Upper lobe of left lung (tissue), 6 donors: ENCODE measurements around the gene ORC4. TPM values are rescaled to one million over a fixed set of nuclear protein-coding genes. Genes with fewer than 3 reads are reported as not detected.

Experiments used
- ATAC-seq, 2 donors: fragments of 200-7000 bp; cut with Tn5 transposase; one replicate each; pipeline ENCODE4 v1.9.1; 2022; ENCODE audit warnings: mild to moderate bottlenecking in 2 of 2, moderate library complexity in 2 of 2; ENCODE audit not compliant: low FRiP score in 2 of 2
- DNase-seq, 2 donors: peaks; one replicate each; pipeline ENCODE4 v3.0.0-alpha.2; 2019 to 2020
- H3K27ac ChIP-seq, 4 donors: fragments of 200-600 bp; sonication (generic); one replicate each; pipeline ENCODE4 v1.5.1; 2016 to 2019
- H3K27me3 ChIP-seq, 4 donors: fragments of 200-600 bp; sonication (generic); one replicate each; pipeline ENCODE4 v1.5.1; 2017 to 2019
- H3K36me3 ChIP-seq, 4 donors: fragments of 200-600 bp; sonication (generic); one replicate each; pipeline ENCODE4 v1.5.1; 2016 to 2019
- H3K4me1 ChIP-seq, 4 donors: fragments of 200-600 bp; sonication (generic); one replicate each; pipeline ENCODE4 v1.5.1; 2018 to 2019
- H3K4me3 ChIP-seq, 4 donors: fragments of 200-600 bp; sonication (generic); one replicate each; pipeline ENCODE4 v1.5.1; 2017 to 2019; ENCODE audit warnings: mild to moderate bottlenecking in 2 of 4, moderate library complexity in 1 of 4
- H3K9me3 ChIP-seq, 4 donors: fragments of 200-600 bp; sonication (generic); one replicate each; pipeline ENCODE4 v1.5.1; 2018 to 2019
- CTCF ChIP-seq, 6 experiments: fragments of 450-650 bp in 4 of 6; fragments of 200-600 bp in 2 of 6; sonication (generic) in 2 of 6; IDR thresholded peaks; one replicate each; pipeline ENCODE4 v1.5.1; 2016 to 2019; ENCODE audit warnings: antibody characterized with exemption in 6 of 6
- EP300 ChIP-seq, 4 donors: sonication (generic); formaldehyde crosslinking; IDR thresholded peaks; one replicate each; pipeline ENCODE4 v1.5.1; 2017; ENCODE audit warnings: antibody characterized with exemption in 4 of 4, control low read depth in 2 of 4
- POLR2A ChIP-seq, 4 donors: fragments of 450-650 bp; IDR thresholded peaks; one replicate each; pipeline ENCODE4 v1.5.1; 2016 to 2017; ENCODE audit warnings: antibody characterized with exemption in 4 of 4, mild to moderate bottlenecking in 2 of 4
- POLR2AphosphoS5 ChIP-seq, 2 donors: sonication (generic); formaldehyde crosslinking; IDR thresholded peaks; one replicate each; pipeline ENCODE4 v1.5.1; 2017; ENCODE audit warnings: antibody characterized with exemption in 2 of 2
- WGBS, 2 donors: methylation state at CpG; one replicate each; pipeline ENCODE4 v1.1.5; 2017 to 2018; 5-methylcytosine and 5-hydroxymethylcytosine counted together
- total RNA-seq, 6 donors: library from RNA; depleted of rRNA in 4 of 6; stranded (reverse); fragments of >200 nt in 4 of 6; gene quantifications; one replicate each; pipeline versions ENCODE4 v1.1.0 to v1.2.1, GENCODE V29; 2016 to 2021
- donor health status: DM: no; HTN: no; CAD: no; lungs with moderate emphysema.
- donor health status: DM: no; HTN: yes; CAD: no; lungs with severe emphysema.

ORC4 gene
- total RNA-seq, 6 donors from 2014 or later, result 21.9 to 48.5 (median 27.9) TPM

GRCh38 chr2:147934881-147935620, 85.5 kb downstream of the ORC4 start:
- Histone ChIP-seq H3K36me3 (peaks cover 0 to 59% (median 17%) of the 10 kb centered on the region in 4 donors), H3K27me3 (no peaks in the 10 kb centered on the region), H3K9me3 (no peaks in the 10 kb centered on the region), H3K4me1 (peaks cover 0 to 11% (median 4%) of the 10 kb centered on the region in 4 donors), H3K27ac (no peak overlapping the region), H3K4me3 (no peak overlapping the region)
- ATAC-seq (no peak), DNase-seq (no peak)
- 56 to 62% methylated on average over 1 of the region's 1 CpG for WGBS, 2 donors
- no peak for TF ChIP-seq EP300 (IDR thresholded peaks at IDR 0.05)
- TF ChIP-seq POLR2A (IDR thresholded peaks at IDR 0.05), result no peak
- no peak for TF ChIP-seq POLR2AphosphoS5 (IDR thresholded peaks at IDR 0.05)
- no peak for TF ChIP-seq CTCF (IDR thresholded peaks at IDR 0.05)

- TF ChIP-seq POLR2AphosphoS5 (IDR thresholded peaks at IDR 0.05) (no peak), EP300 (IDR thresholded peaks at IDR 0.05) (no peak), CTCF (IDR thresholded peaks at IDR 0.05) (no peak), POLR2A (IDR thresholded peaks at IDR 0.05) (no peak)
Observed at GRCh38 chr2:147933931-147934330, 86.6 kb downstream of the ORC4 start.

GRCh38 chr2:147927053-147927588, 93.4 kb downstream of the ORC4 start:
- 96 to 97% methylated on average over 4 of the region's 4 CpGs for WGBS, 2 donors
- TF ChIP-seq POLR2A (IDR thresholded peaks at IDR 0.05) (no peak), POLR2AphosphoS5 (IDR thresholded peaks at IDR 0.05) (no peak), CTCF (IDR thresholded peaks at IDR 0.05) (no peak), EP300 (IDR thresholded peaks at IDR 0.05) (no peak)
- Histone ChIP-seq H3K4me3 (no peak overlapping the region), H3K9me3 (no peaks in the 10 kb centered on the region), H3K27me3 (no peaks in the 10 kb centered on the region), H3K27ac (no peak overlapping the region), H3K4me1 (peaks cover 0 to 10% (median 8%) of the 10 kb centered on the region in 4 donors), H3K36me3 (peaks cover 0 to 37% (median 2%) of the 10 kb centered on the region in 4 donors)
- DNase-seq, result no peak
- ATAC-seq, result no peak

More at GRCh38 chr2:147933931-147934330, 86.6 kb downstream of the ORC4 start:
- H3K4me3 ChIP-seq, result no peak overlapping the region
- no peaks in the 10 kb centered on the region for H3K27me3 ChIP-seq
- ATAC-seq, result no peak
- H3K9me3 ChIP-seq, result no peaks in the 10 kb centered on the region
- no peak overlapping the region for H3K27ac ChIP-seq
- peaks cover 0 to under 1% (median 0%) of the 10 kb centered on the region in 4 donors for H3K4me1 ChIP-seq
- no peak for DNase-seq
- H3K36me3 ChIP-seq, result peaks cover 0 to 62% (median 17%) of the 10 kb centered on the region in 4 donors

GRCh38 chr2:147925886-147926285, 94.7 kb downstream of the ORC4 start:
- Histone ChIP-seq H3K27ac (no peak overlapping the region), H3K4me3 (no peak overlapping the region), H3K4me1 (peaks cover 0 to 10% (median 8%) of the 10 kb centered on the region in 4 donors), H3K36me3 (peaks cover 0 to 37% (median 2%) of the 10 kb centered on the region in 4 donors), H3K9me3 (no peaks in the 10 kb centered on the region), H3K27me3 (no peaks in the 10 kb centered on the region)
- TF ChIP-seq EP300 (IDR thresholded peaks at IDR 0.05), result no peak
- TF ChIP-seq CTCF (IDR thresholded peaks at IDR 0.05), result no peak
- no peak for TF ChIP-seq POLR2A (IDR thresholded peaks at IDR 0.05)
- no peak for TF ChIP-seq POLR2AphosphoS5 (IDR thresholded peaks at IDR 0.05)
- no peak for DNase-seq
- ATAC-seq, result no peak
